HEK293 (cell line): Measurements from ENCODE around the gene KLK7.

Experiments used
- CTCF ChIA-PET: fragments of 350-600 bp; formaldehyde crosslinking; extraction: SDS; loops from one replicate; lab custom pipeline; 2021; ENCODE audit warnings: antibody characterized with exemption; lab: Yijun Ruan, JAX
- POLR2A ChIA-PET: fragments of 300-600 bp; formaldehyde crosslinking; extraction: SDS; loops from one replicate; lab custom pipeline; 2020; ENCODE audit warnings: antibody characterized with exemption, inconsistent platforms; lab: Yijun Ruan, JAX
- H3K27ac ChIP-seq: fragments of 200-500 bp; sonication (Bioruptor generic); 2 replicates; pipeline ENCODE4 v1.5.1; 2014; ENCODE audit warnings: low read depth, low read length, control low read depth, inconsistent platforms; ENCODE audit errors: extremely low read depth
- H3K36me3 ChIP-seq, 2 experiments: fragments of 200-500 bp in 1 of 2; sonication (Bioruptor generic) in 1 of 2; 1 replicate in 1 of 2; 2 replicates in 1 of 2; pipeline ENCODE4 v1.5.1; 2014 to 2017; ENCODE audit warnings: inconsistent platforms in 2 of 2, low read length in 2 of 2; ENCODE audit not compliant: control insufficient read depth in 2 of 2, insufficient read depth in 1 of 2
- H3K4me1 ChIP-seq: fragments of 200-500 bp; sonication (Bioruptor generic); 2 replicates; pipeline ENCODE4 v1.5.1; 2014; ENCODE audit warnings: mild to moderate bottlenecking, low read length, inconsistent platforms; ENCODE audit not compliant: control insufficient read depth, insufficient read depth
- H3K4me3 ChIP-seq: 2 replicates; pipeline ENCODE4 v1.5.1; 2011; ENCODE audit warnings: low read depth, mild to moderate bottlenecking, control low read depth, low read length, moderate library complexity
- H3K9me3 ChIP-seq: fragments of 200-500 bp; sonication (Bioruptor generic); 2 replicates; pipeline ENCODE4 v1.5.1; 2014; ENCODE audit warnings: low read depth, low read length, inconsistent platforms; ENCODE audit not compliant: control insufficient read depth, insufficient read depth
- ATF2 ChIP-seq: fragments of 450-650 bp; formaldehyde crosslinking; IDR thresholded peaks from 2 replicates; pipeline ENCODE4 v1.5.1; 2016; ENCODE audit warnings: missing biosample characterization, missing genetic modification characterization, low read depth
- GFI1B ChIP-seq: fragments of 450-650 bp; formaldehyde crosslinking; IDR thresholded peaks from 2 replicates; pipeline ENCODE4 v1.5.1; 2016; ENCODE audit warnings: missing biosample characterization, missing genetic modification characterization
- GLIS1 ChIP-seq: fragments of 450-650 bp; formaldehyde crosslinking; IDR thresholded peaks from 2 replicates; pipeline ENCODE4 v1.5.1; 2016; ENCODE audit warnings: missing biosample characterization, missing genetic modification characterization
- HIC1 ChIP-seq: fragments of 450-650 bp; formaldehyde crosslinking; IDR thresholded peaks from 2 replicates; pipeline ENCODE4 v1.5.1; 2016; ENCODE audit warnings: missing biosample characterization, missing genetic modification characterization
- KLF1 ChIP-seq: fragments of 450-650 bp; formaldehyde crosslinking; IDR thresholded peaks from 2 replicates; pipeline ENCODE4 v1.5.1; 2016; ENCODE audit warnings: missing biosample characterization, missing genetic modification characterization
- PRDM2 ChIP-seq: fragments of 450-650 bp; formaldehyde crosslinking; IDR thresholded peaks from 2 replicates; pipeline ENCODE4 v1.5.1; 2016; ENCODE audit warnings: missing biosample characterization, missing genetic modification characterization, borderline replicate concordance
- SALL2 ChIP-seq: fragments of 450-650 bp; formaldehyde crosslinking; IDR thresholded peaks from 2 replicates; pipeline ENCODE4 v1.5.0; 2017; ENCODE audit warnings: missing biosample characterization, mild to moderate bottlenecking, missing genetic modification characterization, borderline replicate concordance
- TSHZ1 ChIP-seq: fragments of 450-650 bp; formaldehyde crosslinking; IDR thresholded peaks from 2 replicates; pipeline ENCODE4 v1.5.1; 2016; ENCODE audit warnings: missing biosample characterization, missing genetic modification characterization, borderline replicate concordance
- ZFP69B ChIP-seq: fragments of 450-650 bp; formaldehyde crosslinking; IDR thresholded peaks from 2 replicates; pipeline ENCODE4 v1.5.1; 2016; ENCODE audit warnings: missing biosample characterization, missing genetic modification characterization

Gene KLK7

GRCh38 chr19:50977626-50978025 lies 6.1 kb downstream of the KLK7 start:
- ChIA-PET POLR2A (no interaction called here), CTCF (interaction anchor here (1.9 kb wide), 1 partner anchor 40 kb away, joined by 10 read pairs; no protein-coding TSS in a partner anchor)
- no peak overlapping the region for H3K4me3 ChIP-seq
- no peak for TF ChIP-seq ATF2 (tag by site-specific recombination)
- TF ChIP-seq ZFP69B (tag by site-specific recombination), result no peak
- no peak for TF ChIP-seq PRDM2
- no peak for TF ChIP-seq TSHZ1 (tag by site-specific recombination)
- TF ChIP-seq HIC1 (tag by site-specific recombination), result no peak
- no peak for TF ChIP-seq SALL2 (tag by site-specific recombination)
- TF ChIP-seq GLIS1 (tag by site-specific recombination), result no peak
- no peaks in the 10 kb centered on the region for H3K4me1 ChIP-seq
- H3K36me3 ChIP-seq, result no peaks in the 10 kb centered on the region
- no peaks in the 10 kb centered on the region for H3K9me3 ChIP-seq
- H3K27ac ChIP-seq, result no peak overlapping the region

DNA sequence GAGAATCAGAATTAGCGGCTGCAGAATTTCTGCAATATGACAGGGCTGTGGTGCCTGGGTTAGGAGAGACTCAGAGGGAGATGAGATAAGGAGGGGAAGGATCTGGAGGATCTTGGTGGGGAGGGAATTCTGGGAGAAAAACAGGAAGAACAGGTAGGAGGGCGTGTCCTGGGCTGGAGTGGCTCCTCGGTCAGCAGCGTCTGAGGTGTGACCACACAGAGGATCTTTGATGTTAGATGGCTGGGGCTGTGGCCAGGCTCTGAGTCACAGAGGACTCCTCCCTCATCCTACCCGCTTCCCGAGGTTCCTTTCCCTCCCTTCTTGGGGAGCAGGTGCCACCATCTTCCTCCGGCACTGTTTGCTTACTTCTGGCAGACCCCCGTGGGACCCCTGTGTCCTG lies 8.0 kb downstream of the KLK7 start:
- H3K4me3 ChIP-seq, result no peak overlapping the region
- TF ChIP-seq KLF1 (tag by site-specific recombination) (peak; percentile 30; the same call in 1 of the 2 replicates), GFI1B (tag by site-specific recombination) (no peak)
- CTCF ChIA-PET, result no interaction called here
- H3K4me1 ChIP-seq, result no peaks in the 10 kb centered on the region
- H3K9me3 ChIP-seq, result no peaks in the 10 kb centered on the region
- POLR2A ChIA-PET, result no interaction called here
- H3K36me3 ChIP-seq, result no peaks in the 10 kb centered on the region
- no peak overlapping the region for H3K27ac ChIP-seq
